Epithelial cell of proximal tubule (primary cell): Measurements from ENCODE around the gene FBXO7. TPM values are rescaled to one million over a fixed set of nuclear protein-coding genes. Genes with fewer than 3 reads are reported as not detected.

Experiments used
- DNase-seq: peaks from one replicate; pipeline ENCODE4 v3.0.0-alpha.2; 2011; ENCODE audit warnings: low read depth
- H3K4me3 ChIP-seq: 2 replicates; pipeline ENCODE4 v1.5.1; 2011; ENCODE audit warnings: low read depth, mild to moderate bottlenecking, low read length
- CTCF ChIP-seq: conservative IDR thresholded peaks from 2 replicates; pipeline ENCODE4 v1.5.1; 2012; ENCODE audit warnings: low read depth, mild to moderate bottlenecking, low read length
- total RNA-seq: library from RNA; depleted of rRNA; stranded (reverse); fragments of >200 nt; gene quantifications from 2 replicates; pipeline ENCODE4 v1.2.3, GENCODE V29; 2015

The FBXO7 gene
- total RNA-seq, 1 donor from 2014 or later = 89.7 TPM

DNA sequence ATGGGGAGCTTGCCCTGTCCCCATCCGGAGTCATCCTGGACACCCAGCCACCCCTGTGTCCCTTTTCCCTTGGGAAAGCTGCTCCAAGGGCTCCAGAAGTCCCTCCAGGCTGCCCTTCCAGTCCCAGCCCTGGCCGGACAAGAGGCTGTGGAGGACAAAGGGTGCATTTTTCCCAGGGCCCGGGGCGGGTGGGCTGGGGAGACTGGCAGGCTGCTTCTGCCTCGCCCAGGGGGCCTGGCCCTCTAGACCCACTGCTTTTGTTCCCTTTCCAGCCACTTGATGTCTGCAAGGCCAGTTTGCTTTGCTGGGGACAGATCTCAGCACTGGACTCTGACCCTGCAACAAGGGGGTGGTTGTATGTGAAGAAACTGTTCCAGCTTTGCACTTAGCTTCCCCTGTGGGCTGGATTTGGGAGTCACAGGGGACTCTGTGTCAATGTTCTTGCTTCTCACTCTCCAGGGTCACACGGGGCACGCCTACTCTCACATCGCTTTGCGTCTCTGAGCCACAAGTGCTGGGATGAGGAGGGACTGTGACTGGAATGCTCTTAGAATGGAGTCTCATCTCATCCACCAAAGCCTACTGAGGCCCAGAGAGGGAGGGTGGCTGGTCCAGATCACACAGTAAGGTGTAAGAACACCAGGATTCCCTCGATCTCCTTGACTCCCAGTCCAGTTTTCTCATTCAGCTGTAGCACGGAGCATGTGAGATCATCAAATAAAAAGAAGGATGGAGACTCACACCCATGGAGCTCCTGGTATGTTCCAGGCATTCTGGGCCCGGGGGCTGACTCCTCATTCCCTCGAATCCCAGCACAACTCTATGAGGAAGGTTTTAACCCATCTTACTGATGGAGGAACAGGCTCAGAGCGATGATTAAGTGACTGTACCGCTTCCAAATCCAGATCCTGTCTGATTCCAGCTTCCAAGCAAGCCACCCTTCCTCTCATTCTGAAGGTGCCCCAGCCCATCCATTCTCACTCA lies 59.9 kb downstream of the FBXO7 start:
- TF ChIP-seq CTCF = no peak
- DNase-seq = no peak
- no peak overlapping the region for H3K4me3 ChIP-seq

GRCh38 chr22:32535531-32536190 lies 61.0 kb downstream of the FBXO7 start:
- TF ChIP-seq CTCF = no peak
- H3K4me3 ChIP-seq = no peak overlapping the region
- DNase-seq = no peak

DNA sequence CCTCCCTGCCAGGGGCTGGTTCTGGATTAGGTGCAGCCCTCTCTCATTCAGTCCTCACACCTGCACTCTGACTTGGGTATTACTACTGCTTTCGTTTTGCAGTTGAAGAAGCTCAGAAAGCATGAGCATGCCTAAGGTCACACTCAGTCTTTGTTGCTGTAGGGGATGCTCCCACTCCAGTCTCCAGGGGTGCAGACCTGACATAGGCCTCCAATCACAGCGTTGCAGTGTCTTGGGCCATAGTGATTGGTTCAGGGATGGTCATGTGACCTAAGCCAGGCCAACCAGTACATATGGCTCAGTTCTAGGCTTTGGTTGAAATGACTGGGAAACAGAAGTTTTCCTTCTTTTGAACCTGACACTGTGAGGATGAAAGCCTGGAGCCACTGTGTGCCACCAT lies 61.7 kb downstream of the FBXO7 start:
- H3K4me3 ChIP-seq = no peak overlapping the region
- TF ChIP-seq CTCF = no peak
- DNase-seq = no peak

DNA sequence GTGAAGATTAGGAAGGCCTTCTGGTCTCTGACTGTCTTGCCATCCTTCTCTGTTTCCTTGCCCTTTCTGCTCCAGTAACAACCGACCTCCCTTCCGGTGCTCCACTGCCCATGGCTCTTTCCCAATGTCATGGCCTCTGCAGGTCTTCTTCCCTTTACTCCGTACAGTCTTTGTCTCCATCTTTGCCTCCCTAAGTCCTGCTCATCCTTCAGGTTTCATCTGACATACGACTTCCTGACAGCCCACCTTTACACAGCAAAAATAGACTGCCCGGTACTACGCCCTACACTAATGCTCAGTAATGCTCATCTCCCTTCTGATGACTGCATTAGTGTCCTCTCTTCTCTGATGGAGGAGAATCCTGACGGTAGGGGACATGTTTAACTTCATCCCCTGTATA lies 63.9 kb downstream of the FBXO7 start:
- no peak for DNase-seq
- TF ChIP-seq CTCF = no peak
- no peak overlapping the region for H3K4me3 ChIP-seq

DNA sequence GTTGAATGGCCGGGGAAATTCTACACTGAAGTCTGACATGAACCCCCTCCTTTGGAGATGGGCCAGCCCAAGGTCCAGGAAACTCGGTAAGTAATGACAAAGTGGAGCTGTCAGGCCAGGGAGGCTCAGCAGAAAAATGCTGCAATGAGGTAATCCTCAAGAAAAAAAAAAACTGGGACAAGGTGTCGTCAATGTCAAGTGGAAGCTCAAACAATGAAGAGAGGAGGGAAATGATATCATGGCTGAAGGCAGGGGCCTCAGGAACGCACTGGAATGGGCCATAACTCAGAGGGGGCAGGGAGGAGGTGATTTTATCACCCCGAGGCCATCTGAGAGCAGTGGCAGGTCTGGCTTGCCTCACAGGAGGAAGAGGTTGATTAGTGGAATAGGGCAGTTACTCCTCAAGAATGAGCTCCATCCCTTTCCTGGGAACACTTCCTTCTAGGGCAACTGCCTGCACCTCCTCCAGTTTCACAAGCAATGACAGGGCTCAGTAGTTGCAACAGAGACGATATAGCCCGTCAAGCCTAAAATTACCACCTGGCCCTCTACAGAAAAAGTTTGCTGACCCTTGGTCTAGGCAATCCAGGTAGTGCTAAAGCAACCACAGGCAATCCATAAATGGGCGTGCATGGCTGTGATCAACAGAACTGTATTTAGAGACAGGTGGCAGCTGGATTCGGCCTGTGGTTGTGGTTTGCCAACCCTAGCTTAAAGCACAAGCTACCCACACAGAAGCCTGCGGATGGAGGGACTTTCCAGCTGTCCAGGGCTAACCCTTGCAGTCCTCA lies 65.2 kb downstream of the FBXO7 start:
- DNase-seq = no peak
- H3K4me3 ChIP-seq = no peak overlapping the region
- TF ChIP-seq CTCF = no peak

- DNase-seq = no peak
- no peak for TF ChIP-seq CTCF
Observed at GRCh38 chr22:32541481-32541880, 66.9 kb downstream of the FBXO7 start.

More at GRCh38 chr22:32541481-32541880, 66.9 kb downstream of the FBXO7 start:
- no peak overlapping the region for H3K4me3 ChIP-seq
